ENCODE results near the gene VEZF1. TPM values are rescaled to one million over a fixed set of nuclear protein-coding genes. Genes with fewer than 3 reads are reported as not detected.

VEZF1 gene
- total and polyA plus RNA-seq, 2 of the 8 experiments (the other 6 are each of a cell fraction or from before 2014, with no cell fraction given) = 28.9 to 61.9 TPM

- no peaks in the 10 kb centered on the region for H3K79me2 ChIP-seq (ENCODE audit: control insufficient read depth in 1 of 2, insufficient read depth in 2 of 2, low read length in 2 of 2)
- no peaks in the 10 kb centered on the region for H3K36me3 ChIP-seq (ENCODE audit: control insufficient read depth in 2 of 4, insufficient read depth in 4 of 4, low read length in 3 of 4)
- no peaks in the 10 kb centered on the region for H3K27me3 ChIP-seq (replicated peaks in 1 of 4; ENCODE audit: control insufficient read depth in 3 of 4, extremely low read depth in 1 of 4, insufficient read depth in 3 of 4, low read length in 3 of 4)
- H2BK12ac ChIP-seq (ENCODE audit: low read depth, low read length) = peak overlapping the region; percentile 45
- H2BK15ac ChIP-seq (ENCODE audit: low read length) = peak overlapping the region; percentile 21
- no peak overlapping the region for H2BK5ac ChIP-seq (ENCODE audit: low read depth, low read length)
- H3K27ac ChIP-seq (ENCODE audit: low read depth, low read length) = 0 out of 2 replicates have a peak overlapping the region, but pooled peaks have one; percentile 3
- H4K5ac ChIP-seq (ENCODE audit: insufficient read length, low read depth, low read length) = no peak overlapping the region
- H3K79me1 ChIP-seq (ENCODE audit: low read depth, low read length) = no peaks in the 10 kb centered on the region; the same call in none of the 2 replicates
- no peak for TF ChIP-seq KDM1A (IDR thresholded peaks at IDR 0.05; ENCODE audit: borderline replicate concordance, low read length)
- no peak for TF ChIP-seq BCL11A (IDR thresholded peaks at IDR 0.05; ENCODE audit: low read depth in 2 of 2, low read length in 2 of 2)
- no peak overlapping the region for H3K4ac ChIP-seq (replicated peaks; ENCODE audit: insufficient read length, low read depth, low read length)
- no peak overlapping the region for H3K23ac ChIP-seq (ENCODE audit: insufficient read length)
- peak overlapping the region; percentile 45 for H4K91ac ChIP-seq (replicated peaks; ENCODE audit: insufficient read length, low read length)
- ChIA-PET CTCF (ENCODE audit: partially characterized antibody) (interaction anchor here (0.6 to 13.5 kb wide), 16 partner anchors 7 to 167 kb away, joined by 3 to 162 read pairs (median 5); no protein-coding TSS in a partner anchor), POLR2A (ENCODE audit: partially characterized antibody) (interaction anchor here (0.6 to 4.3 kb wide), 7 partner anchors 9 to 415 kb away, joined by 3 to 26 read pairs (median 4); no protein-coding TSS in a partner anchor)
- no peaks in the 10 kb centered on the region for H3K9me3 ChIP-seq (ENCODE audit: insufficient read depth in 2 of 2, low read depth in 1 of 2, low read length in 1 of 2)
- no peak overlapping the region for H3K56ac ChIP-seq (replicated peaks; ENCODE audit: insufficient read length, low read depth, low read length)
- no peak overlapping the region for H3K18ac ChIP-seq (ENCODE audit: extremely low read depth, low read length)
- peaks cover 3 to 13% (median 7%) of the 10 kb centered on the region in 4 experiments for H3K4me1 ChIP-seq (replicated peaks in 1 of 4; ENCODE audit: control insufficient read depth in 3 of 4, insufficient read depth in 4 of 4, low read length in 3 of 4)
- no peak overlapping the region for H2BK120ac ChIP-seq (replicated peaks; ENCODE audit: low read depth, low read length)
- no peak overlapping the region; the same call in 1 of the 2 replicates for H2AK5ac ChIP-seq (ENCODE audit: low read depth, low read length)
- H3K14ac ChIP-seq (ENCODE audit: insufficient read length) = no peak overlapping the region
- no peak overlapping the region for H2BK20ac ChIP-seq (ENCODE audit: low read length)
- H3K4me2 ChIP-seq (ENCODE audit: insufficient read depth in 1 of 2, low read depth in 2 of 2, low read length in 2 of 2) = no peak overlapping the region
- H2AFZ ChIP-seq (ENCODE audit: low read length) = no peak overlapping the region
- H4K8ac ChIP-seq (ENCODE audit: extremely low read depth, insufficient read depth, low read length) = no peak overlapping the region
- no peak overlapping the region for H3K4me3 ChIP-seq (ENCODE audit: extremely low read depth in 1 of 4, insufficient read depth in 2 of 4, low read depth in 3 of 4, low read length in 4 of 4)
- H4K20me1 ChIP-seq (replicated peaks in 1 of 2; ENCODE audit: control insufficient read depth in 1 of 2, insufficient read depth in 2 of 2, low read length in 2 of 2) = no peaks in the 10 kb centered on the region
- H3K9ac ChIP-seq (replicated peaks in 1 of 4; ENCODE audit: extremely low read depth in 1 of 4, low read depth in 3 of 4, low read length in 3 of 4) = no peak overlapping the region
- 80% methylated on average over 10 of the region's 10 CpGs; no CpG with 5 or more reads in 1 of the 2 experiments for WGBS, 2 experiments (ENCODE audit: extremely low coverage in 1 of 2, insufficient coverage in 1 of 2, insufficient read length in 1 of 2, insufficient replicate concordance in 2 of 2, low coverage in 1 of 2, low lambda C conversion rate in 2 of 2, missing lambda C conversion rate in 1 of 2)
- DNase-seq (ENCODE audit: low read depth in 1 of 2, low spot score in 2 of 2) (no peak), FAIRE-seq (no peak)
- H3K23me2 ChIP-seq (ENCODE audit: low read depth, low read length) = no peaks in the 10 kb centered on the region
Observed at GRCh38 chr17:57946798-57947358, 41.2 kb downstream of the VEZF1 start.

Measured in H1 (cell line).